PFSK-1 (cell line): ENCODE data around the gene HSPD1.

ENCODE experiments used
- POLR2AphosphoS5 ChIP-seq: IDR thresholded peaks from 2 replicates; pipeline ENCODE4 v1.6.1; 2012; ENCODE audit warnings: low read depth, mild to moderate bottlenecking, control low read depth, low read length, moderate library complexity
- REST ChIP-seq, 2 experiments: IDR thresholded peaks; 2 replicates each; pipeline versions ENCODE4 v1.6.1 to v1.8.0; 2011 to 2012; ENCODE audit warnings: low read depth in 2 of 2, low read length in 2 of 2, control low read depth in 1 of 2, inconsistent platforms in 1 of 2, mild to moderate bottlenecking in 1 of 2, moderate library complexity in 1 of 2; ENCODE audit not compliant: insufficient read depth in 1 of 2
- TAF1 ChIP-seq: IDR thresholded peaks from 2 replicates; pipeline ENCODE4 v1.6.1; 2012; ENCODE audit warnings: low read length, control low read depth, borderline replicate concordance; ENCODE audit not compliant: insufficient read depth

DNA sequence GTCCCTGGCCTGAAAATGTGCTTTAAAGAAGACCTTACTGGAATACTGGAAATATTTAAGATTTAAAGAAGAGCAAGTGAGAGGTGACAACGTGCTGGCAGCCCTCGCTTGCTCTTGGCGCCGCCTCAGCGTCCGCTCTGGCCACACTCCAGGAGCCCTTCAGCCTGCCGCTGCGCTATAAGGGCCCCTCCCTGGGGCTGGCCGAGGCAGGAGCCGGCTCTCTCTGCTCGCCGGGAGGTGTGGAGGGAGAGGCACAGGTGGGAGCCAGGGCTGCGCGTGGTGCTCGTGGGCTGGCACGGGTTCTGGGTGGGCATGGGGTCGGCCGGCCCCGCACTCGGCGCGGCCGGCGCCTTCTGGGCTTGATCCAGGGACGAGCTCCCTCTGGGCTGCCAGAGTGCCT is 49.2 kb downstream of the HSPD1 start:
- TF ChIP-seq TAF1 (no peak), REST (IDR thresholded peaks at IDR 0.05; ENCODE audit: insufficient read depth in 1 of 2, low read depth in 2 of 2, low read length in 2 of 2) (no peak), POLR2AphosphoS5 (no peak)
